Mesothelial cell of epicardium (in vitro differentiated cells): ENCODE measurements around the gene SDK1. TPM values are rescaled to one million over a fixed set of nuclear protein-coding genes. Genes with fewer than 3 reads are reported as not detected.

Experiments used
- DNase-seq, 2 experiments: peaks; one replicate each; pipeline ENCODE4 v3.0.0; 2021; ENCODE audit warnings: low spot score in 2 of 2; ENCODE audit not compliant: unreplicated experiment in 2 of 2
- H3K27ac Mint-ChIP-seq: 2 replicates; pipeline ENCODE4 v1.8.0; 2021; ENCODE audit warnings: mixed read lengths
- H3K27me3 Mint-ChIP-seq: 2 replicates; pipeline ENCODE4 v1.8.0; 2021; ENCODE audit warnings: low read depth, mixed read lengths
- H3K36me3 Mint-ChIP-seq: 2 replicates; pipeline ENCODE4 v1.8.0; 2021; ENCODE audit warnings: mixed read lengths
- H3K4me1 Mint-ChIP-seq: 2 replicates; pipeline ENCODE4 v1.8.0; 2021; ENCODE audit warnings: mixed read lengths
- H3K4me3 Mint-ChIP-seq: 2 replicates; pipeline ENCODE4 v1.8.0; 2021; ENCODE audit warnings: mild to moderate bottlenecking, moderate library complexity, mixed read lengths
- H3K9me3 Mint-ChIP-seq: 2 replicates; pipeline ENCODE4 v1.8.0; 2021; ENCODE audit warnings: mixed read lengths
- CTCF ChIP-seq: fragments of 200-600 bp; sonication (generic); IDR thresholded peaks from one replicate; pipeline ENCODE4 v1.5.0; 2021; ENCODE audit warnings: antibody characterized with exemption; ENCODE audit not compliant: unreplicated experiment
- total RNA-seq: library from RNA; stranded (reverse); gene quantifications from 3 replicates; pipeline ENCODE4 v1.2.1, GENCODE V29; 2021

SDK1 gene
- total RNA-seq, 1 donor from 2014 or later = 12.8 TPM

GRCh38 chr7:4017081-4017480, 716.0 kb downstream of the SDK1 start:
- no peak overlapping the region for H3K4me3 Mint-ChIP-seq
- DNase-seq = peak in 1 of 2 experiments; percentile 7
- peaks cover 9% of the 10 kb centered on the region for H3K4me1 Mint-ChIP-seq
- no peak for TF ChIP-seq CTCF
- peaks cover 40% of the 10 kb centered on the region for H3K9me3 Mint-ChIP-seq
- H3K27ac Mint-ChIP-seq = no peak overlapping the region
- no peaks in the 10 kb centered on the region for H3K27me3 Mint-ChIP-seq
- H3K36me3 Mint-ChIP-seq = peaks cover 38% of the 10 kb centered on the region

- Mint-ChIP-seq H3K9me3 (peaks cover 40% of the 10 kb centered on the region), H3K4me3 (no peak overlapping the region), H3K27ac (no peak overlapping the region), H3K4me1 (peaks cover 9% of the 10 kb centered on the region), H3K36me3 (peaks cover 36% of the 10 kb centered on the region), H3K27me3 (no peaks in the 10 kb centered on the region)
- no peak for TF ChIP-seq CTCF
- DNase-seq = peak in 1 of 2 experiments; percentile 9
Measured at GRCh38 chr7:4017785-4018184, 716.7 kb downstream of the SDK1 start.

- peaks cover 13% of the 10 kb centered on the region for H3K4me1 Mint-ChIP-seq
- H3K9me3 Mint-ChIP-seq = peaks cover 40% of the 10 kb centered on the region
- no peak overlapping the region for H3K27ac Mint-ChIP-seq
- DNase-seq = no peak
- H3K36me3 Mint-ChIP-seq = peaks cover 36% of the 10 kb centered on the region
- no peaks in the 10 kb centered on the region for H3K27me3 Mint-ChIP-seq
- no peak overlapping the region for H3K4me3 Mint-ChIP-seq
- TF ChIP-seq CTCF = no peak
Measured at GRCh38 chr7:4018601-4019316, 717.7 kb downstream of the SDK1 start.

- DNase-seq = peak in 1 of 2 experiments; percentile 14
- Mint-ChIP-seq H3K9me3 (peaks cover 40% of the 10 kb centered on the region), H3K4me1 (peaks cover 8% of the 10 kb centered on the region), H3K27ac (no peak overlapping the region), H3K27me3 (no peaks in the 10 kb centered on the region), H3K36me3 (peaks cover 36% of the 10 kb centered on the region), H3K4me3 (no peak overlapping the region)
- no peak for TF ChIP-seq CTCF
Measured at GRCh38 chr7:4020086-4020485, 719.0 kb downstream of the SDK1 start.

- Mint-ChIP-seq H3K36me3 (peaks cover 30% of the 10 kb centered on the region), H3K27ac (no peak overlapping the region), H3K27me3 (no peaks in the 10 kb centered on the region), H3K9me3 (peaks cover 40% of the 10 kb centered on the region), H3K4me1 (peaks cover 8% of the 10 kb centered on the region), H3K4me3 (no peak overlapping the region)
- no peak for DNase-seq
- no peak for TF ChIP-seq CTCF
Measured at GRCh38 chr7:4021413-4021812, 720.4 kb downstream of the SDK1 start.

- no peak for DNase-seq
- H3K27ac Mint-ChIP-seq = no peak overlapping the region
- peaks cover 33% of the 10 kb centered on the region for H3K9me3 Mint-ChIP-seq
- H3K27me3 Mint-ChIP-seq = no peaks in the 10 kb centered on the region
- peaks cover 21% of the 10 kb centered on the region for H3K36me3 Mint-ChIP-seq
- H3K4me1 Mint-ChIP-seq = peaks cover 8% of the 10 kb centered on the region
- TF ChIP-seq CTCF = no peak
- no peak overlapping the region for H3K4me3 Mint-ChIP-seq
Measured at GRCh38 chr7:4022265-4022664, 721.2 kb downstream of the SDK1 start.
